HCT116 (cell line): ENCODE measurements around the gene RPTOR. TPM values are rescaled to one million over a fixed set of nuclear protein-coding genes. Genes with fewer than 3 reads are reported as not detected.

Experiments used
- ATAC-seq: fragments of 200-7000 bp; cut with Tn5 transposase; 2 replicates; pipeline ENCODE4 v1.9.1; 2020; ENCODE audit warnings: mild to moderate bottlenecking, moderate library complexity
- Bru-seq: library from RNA; stranded (reverse); fragments of 400-500 nt; gene quantifications from one replicate; lab custom pipeline; 2021; lab: Mats Ljungman, UMichigan
- BruChase-seq, 2 experiments: library from RNA; stranded (reverse); fragments of 400-500 nt; gene quantifications; one replicate each; lab custom pipeline; 2021; lab: Mats Ljungman, UMichigan
- BruUV-seq: library from RNA; stranded (reverse); fragments of 400-500 nt; replicated peaks from 2 replicates; lab custom pipeline; 2021; lab: Mats Ljungman, UMichigan
- CTCF ChIA-PET: fragments of 300-600 bp; sonication (Branson Sonifier 250); formaldehyde crosslinking; loops from one replicate; lab custom pipeline; 2021; ENCODE audit warnings: antibody characterized with exemption; lab: Charles Lee
- POLR2A ChIA-PET: fragments of 300-600, 350-600 bp; sonication (Branson Sonifier 250); formaldehyde crosslinking; loops from one replicate; lab custom pipeline; 2021; ENCODE audit warnings: antibody characterized with exemption; lab: Charles Lee
- RAD21 ChIA-PET, 2 experiments: fragments of 300-600 bp; sonication (Branson Sonifier 250); formaldehyde crosslinking; loops; one replicate each; lab custom pipeline; 2023; ENCODE audit warnings: low total read pairs in 2 of 2; ENCODE audit not compliant: uncharacterized antibody in 2 of 2, unreplicated experiment in 2 of 2, low non-redundant PET in 1 of 2; lab: Charles Lee
- DNase-seq: peaks from one replicate; pipeline ENCODE4 v3.0.0-alpha.2; 2010; ENCODE audit warnings: low read depth, low spot score
- H2AFZ ChIP-seq: fragments of 200-600 bp; shearing (Covaris generic), sonication (generic); 2 replicates; pipeline ENCODE4 v1.6.1; 2017; ENCODE audit warnings: low read depth, mixed run types, mixed read lengths, antibody characterized with exemption, low read length; ENCODE audit not compliant: poor library complexity, severe bottlenecking
- H3K27ac ChIP-seq: 2 replicates; pipeline ENCODE4 v1.5.1; 2012; ENCODE audit warnings: low read depth, low read length
- H3K27me3 ChIP-seq: fragments of 200-600 bp; sonication (generic); 2 replicates; pipeline ENCODE4 v1.6.1; 2016; ENCODE audit warnings: mixed run types, low read length, mixed read lengths; ENCODE audit not compliant: insufficient read depth
- H3K36me3 ChIP-seq, 2 experiments: fragments of 200-500 bp in 1 of 2; fragments of 200-600 bp in 1 of 2; sonication (Bioruptor generic) in 1 of 2; sonication (generic) in 1 of 2; 2 replicates each; pipeline versions ENCODE4 v1.5.1 to v1.6.1; 2014 to 2016; ENCODE audit warnings: low read length in 2 of 2, inconsistent platforms in 1 of 2, mixed read lengths in 1 of 2, mixed run types in 1 of 2; ENCODE audit not compliant: insufficient read depth in 2 of 2, control insufficient read depth in 1 of 2
- H3K4me1 ChIP-seq, 2 experiments: fragments of 200-600 bp in 1 of 2; sonication (generic) in 1 of 2; 2 replicates each; pipeline versions ENCODE4 v1.5.1 to v1.6.1; 2012 to 2017; ENCODE audit warnings: low read length in 2 of 2, inconsistent platforms in 1 of 2, mild to moderate bottlenecking in 1 of 2, mixed read lengths in 1 of 2, mixed run types in 1 of 2, moderate library complexity in 1 of 2; ENCODE audit not compliant: insufficient read depth in 2 of 2, control insufficient read depth in 1 of 2
- H3K4me2 ChIP-seq: fragments of 200-600 bp; sonication (generic); 2 replicates; pipeline ENCODE4 v1.6.1; 2017; ENCODE audit warnings: mixed run types, low read length, mixed read lengths
- H3K4me3 ChIP-seq, 2 experiments: fragments of 200-600 bp in 1 of 2; sonication (generic) in 1 of 2; replicated peaks in 1 of 2; 2 replicates each; pipeline ENCODE4 v1.5.1; 2011 to 2016; ENCODE audit warnings: low read length in 2 of 2, control low read depth in 1 of 2, low read depth in 1 of 2, mild to moderate bottlenecking in 1 of 2, mixed read lengths in 1 of 2, mixed run types in 1 of 2
- H3K79me2 ChIP-seq: fragments of 200-600 bp; sonication (generic); 2 replicates; pipeline ENCODE4 v1.6.1; 2017; ENCODE audit warnings: mild to moderate bottlenecking, mixed run types, low read length, moderate library complexity, mixed read lengths; ENCODE audit not compliant: insufficient read depth
- H3K9ac ChIP-seq: fragments of 200-600 bp; sonication (generic); 2 replicates; pipeline ENCODE4 v1.6.1; 2016; ENCODE audit warnings: low read length, mixed read lengths
- H3K9me2 ChIP-seq: fragments of 200-600 bp; sonication (generic), shearing (Covaris generic); 2 replicates; pipeline ENCODE4 v1.6.1; 2017; ENCODE audit warnings: mixed run types, mild to moderate bottlenecking, moderate library complexity; ENCODE audit not compliant: insufficient read depth
- H3K9me3 ChIP-seq, 2 experiments: fragments of 200-500 bp in 1 of 2; fragments of 200-600 bp in 1 of 2; sonication (Bioruptor generic) in 1 of 2; sonication (generic) in 1 of 2; 2 replicates each; pipeline ENCODE4 v1.6.1; 2014 to 2017; ENCODE audit warnings: low read length in 2 of 2, mixed read lengths in 2 of 2, inconsistent platforms in 1 of 2, low read depth in 1 of 2, mild to moderate bottlenecking in 1 of 2, mixed run types in 1 of 2, moderate library complexity in 1 of 2; ENCODE audit not compliant: control insufficient read depth in 1 of 2, insufficient read depth in 1 of 2
- H4K20me1 ChIP-seq: fragments of 200-600 bp; sonication (generic), shearing (Covaris generic); 2 replicates; pipeline ENCODE4 v1.6.1; 2017; ENCODE audit warnings: mixed run types, mild to moderate bottlenecking, moderate library complexity; ENCODE audit not compliant: insufficient read depth
- CBX3 ChIP-seq: IDR thresholded peaks from 2 replicates; pipeline ENCODE4 v1.6.1; 2012; ENCODE audit warnings: low read depth
- EGR1 ChIP-seq: IDR thresholded peaks from 2 replicates; pipeline ENCODE4 v1.6.1; 2012; ENCODE audit warnings: low read depth
- FOSL1 ChIP-seq: IDR thresholded peaks from 2 replicates; pipeline ENCODE4 v1.6.1; 2012; ENCODE audit warnings: low read depth
- JUND ChIP-seq: IDR thresholded peaks from 2 replicates; pipeline ENCODE4 v1.6.1; 2012
- POLR2A ChIP-seq: IDR thresholded peaks from 2 replicates; pipeline ENCODE4 v1.7.0; 2011; ENCODE audit warnings: borderline replicate concordance; ENCODE audit not compliant: insufficient read depth, insufficient read length; ENCODE audit errors: extremely low read depth
- POLR2AphosphoS5 ChIP-seq: IDR thresholded peaks from 2 replicates; pipeline ENCODE4 v1.6.1; 2011; ENCODE audit warnings: mild to moderate bottlenecking, low read depth, low read length, moderate library complexity
- SIN3A ChIP-seq: IDR thresholded peaks from 2 replicates; pipeline ENCODE4 v1.6.1; 2012; ENCODE audit warnings: low read depth
- SP1 ChIP-seq: IDR thresholded peaks from 2 replicates; pipeline ENCODE4 v1.6.1; 2012; ENCODE audit warnings: low read depth
- SRF ChIP-seq: IDR thresholded peaks from 2 replicates; pipeline ENCODE4 v1.6.1; 2012; ENCODE audit warnings: low read depth
- TCF7L2 ChIP-seq: IDR thresholded peaks from 2 replicates; pipeline ENCODE4 v1.7.0; 2011; ENCODE audit warnings: borderline replicate concordance, inconsistent platforms; ENCODE audit not compliant: insufficient read depth, insufficient read length; ENCODE audit errors: extremely low read depth
- YY1 ChIP-seq: IDR thresholded peaks from 2 replicates; pipeline ENCODE4 v1.6.1; 2011; ENCODE audit warnings: low read length, low read depth, moderate library complexity, mild to moderate bottlenecking; ENCODE audit not compliant: insufficient replicate concordance; ENCODE audit errors: extremely low read depth
- ZFX ChIP-seq: fragments of 450-650 bp; IDR thresholded peaks from 2 replicates; pipeline ENCODE4 v1.6.1; 2017
- intact Hi-C: fragments of 100-400 bp; cut with micrococcal nuclease; formaldehyde crosslinking; loops from 2 replicates; pipeline ENCODE4 v1.10.0; 2022
- long read RNA-seq: library from polyadenylated mRNA; unstranded; transcript quantifications from one replicate; pipeline ENCODE4 v2.0.0, GENCODE V29; 2021; ENCODE audit not compliant: unreplicated experiment
- polyA plus RNA-seq: library from polyadenylated mRNA; unstranded; fragments of >200 nt; gene quantifications from 2 replicates; pipeline ENCODE4 v1.2.1, GENCODE V29; 2012; ENCODE audit warnings: missing spikeins
- total RNA-seq: library from RNA; stranded (reverse); gene quantifications from one replicate; pipeline ENCODE4 v1.2.1, GENCODE V29; 2021; ENCODE audit not compliant: unreplicated experiment
- TF ChIP-seq, protein P1 (sequence below): IDR thresholded peaks from 2 replicates; pipeline ENCODE4 v1.6.1; 2012
- TF ChIP-seq, protein P2 (sequence below): IDR thresholded peaks from 2 replicates; pipeline ENCODE4 v1.6.1; 2012
- TF ChIP-seq, protein P3 (sequence below): IDR thresholded peaks from 2 replicates; pipeline ENCODE4 v1.6.1; 2011; ENCODE audit warnings: mild to moderate bottlenecking, low read length, moderate library complexity; ENCODE audit not compliant: insufficient replicate concordance; ENCODE audit errors: extremely low read depth

The RPTOR gene, protein sequence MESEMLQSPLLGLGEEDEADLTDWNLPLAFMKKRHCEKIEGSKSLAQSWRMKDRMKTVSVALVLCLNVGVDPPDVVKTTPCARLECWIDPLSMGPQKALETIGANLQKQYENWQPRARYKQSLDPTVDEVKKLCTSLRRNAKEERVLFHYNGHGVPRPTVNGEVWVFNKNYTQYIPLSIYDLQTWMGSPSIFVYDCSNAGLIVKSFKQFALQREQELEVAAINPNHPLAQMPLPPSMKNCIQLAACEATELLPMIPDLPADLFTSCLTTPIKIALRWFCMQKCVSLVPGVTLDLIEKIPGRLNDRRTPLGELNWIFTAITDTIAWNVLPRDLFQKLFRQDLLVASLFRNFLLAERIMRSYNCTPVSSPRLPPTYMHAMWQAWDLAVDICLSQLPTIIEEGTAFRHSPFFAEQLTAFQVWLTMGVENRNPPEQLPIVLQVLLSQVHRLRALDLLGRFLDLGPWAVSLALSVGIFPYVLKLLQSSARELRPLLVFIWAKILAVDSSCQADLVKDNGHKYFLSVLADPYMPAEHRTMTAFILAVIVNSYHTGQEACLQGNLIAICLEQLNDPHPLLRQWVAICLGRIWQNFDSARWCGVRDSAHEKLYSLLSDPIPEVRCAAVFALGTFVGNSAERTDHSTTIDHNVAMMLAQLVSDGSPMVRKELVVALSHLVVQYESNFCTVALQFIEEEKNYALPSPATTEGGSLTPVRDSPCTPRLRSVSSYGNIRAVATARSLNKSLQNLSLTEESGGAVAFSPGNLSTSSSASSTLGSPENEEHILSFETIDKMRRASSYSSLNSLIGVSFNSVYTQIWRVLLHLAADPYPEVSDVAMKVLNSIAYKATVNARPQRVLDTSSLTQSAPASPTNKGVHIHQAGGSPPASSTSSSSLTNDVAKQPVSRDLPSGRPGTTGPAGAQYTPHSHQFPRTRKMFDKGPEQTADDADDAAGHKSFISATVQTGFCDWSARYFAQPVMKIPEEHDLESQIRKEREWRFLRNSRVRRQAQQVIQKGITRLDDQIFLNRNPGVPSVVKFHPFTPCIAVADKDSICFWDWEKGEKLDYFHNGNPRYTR (N-terminal part only)
- total RNA-seq (69.5 TPM), Bru-seq, nascent RNA (percentile 85 among the genes with signal in this experiment), BruChase-seq, experiment 1, labeled RNA remaining after a 6-hour chase (percentile 74 among the genes with signal in this experiment), BruChase-seq, experiment 2, labeled RNA remaining after a 2-hour chase (percentile 72 among the genes with signal in this experiment)
- 30.5 and 37.6 TPM in 2 replicates for polyA plus RNA-seq
- long read RNA-seq, partial matches to known transcripts: 51 of 66 reads
- long read RNA-seq, other reads (novel, unspliced or antisense): 12 of 66 reads

DNA sequence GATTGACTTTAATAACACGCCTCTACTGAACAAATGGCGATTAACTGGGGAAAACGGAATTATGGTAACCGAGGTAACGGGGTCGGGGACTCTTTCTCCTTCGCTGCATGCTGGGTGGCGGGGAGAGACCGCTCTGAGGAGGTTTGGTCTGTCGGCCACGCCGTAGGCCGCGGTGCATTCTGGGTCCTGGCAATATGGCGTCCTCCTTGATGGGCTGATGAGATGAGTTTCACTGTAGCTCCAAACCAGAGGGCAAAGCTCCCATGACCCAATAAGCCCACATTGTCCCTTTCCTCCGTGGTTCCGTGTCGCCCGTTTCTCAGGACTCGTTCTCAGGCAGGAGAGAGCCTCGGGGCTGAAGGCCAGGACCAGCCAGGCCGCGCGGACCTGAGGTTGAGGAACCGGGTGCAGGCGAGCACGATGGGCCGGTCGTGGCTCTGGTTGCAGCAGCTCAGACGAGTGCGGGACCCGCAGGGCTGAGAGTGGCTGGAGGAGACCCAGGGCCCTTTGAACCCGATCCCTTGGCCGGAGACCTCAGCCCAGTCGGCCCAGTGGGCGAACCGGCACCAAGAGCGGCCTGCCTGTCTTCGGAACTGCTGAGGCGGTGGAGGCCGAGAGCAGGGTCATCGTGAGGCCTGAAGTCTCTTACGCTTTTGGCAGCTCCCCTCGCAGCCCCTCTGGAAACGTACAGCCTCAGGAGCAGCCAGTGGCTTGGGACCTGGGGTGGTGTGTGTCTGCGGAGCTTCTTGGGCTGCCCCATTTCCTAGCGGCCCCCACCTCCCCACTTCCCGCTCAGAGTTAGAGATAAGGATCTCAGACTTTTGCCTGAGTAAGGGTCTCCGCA is at the start of gene RPTOR:
TSS of gene RPTOR (plus strand) at position 184 of the 844 bp plus-strand sequence. CDS start 792 bp downstream, outside the sequence.
- Histone ChIP-seq H3K9me2 (no peaks in the 10 kb centered on the region), H3K27me3 (no peaks in the 10 kb centered on the region), H3K27ac (peak within 1 kb of the TSS; percentile 73), H2AFZ (peak within 1 kb of the TSS; percentile 92), H3K4me1 (peaks cover 9 to 29% of the 10 kb centered on the region in 2 experiments), H3K79me2 (peaks cover 53% of the 10 kb centered on the region), H3K36me3 (peaks cover 0 to 4% of the 10 kb centered on the region in 2 experiments; a peak in 1 of 4 replicates), H3K4me3 (peak within 1 kb of the TSS; percentile 81 to 93), H3K4me2 (peak within 1 kb of the TSS; percentile 83), H3K9me3 (no peaks in the 10 kb centered on the region), H4K20me1 (peaks cover 8% of the 10 kb centered on the region; the same call in 1 of the 2 replicates), H3K9ac (peak within 1 kb of the TSS; percentile 90)
- ATAC-seq: peak; percentile 88
- RAD21 ChIA-PET: no interaction called here
- TF ChIP-seq TCF7L2 (peak; percentile 62), FOSL1 (no peak), POLR2A (peak; percentile 88), JUND (no peak), SP1 (peak; percentile 88), SRF (no peak), SIN3A (peak; percentile 91), EGR1 (peak; percentile 20; the same call in 1 of the 2 replicates), POLR2AphosphoS5 (peak; percentile 91), YY1 (peak; percentile 99), ZFX (peak; percentile 100), CBX3 (peak; percentile 88)
- TF ChIP-seq, protein P1, sequence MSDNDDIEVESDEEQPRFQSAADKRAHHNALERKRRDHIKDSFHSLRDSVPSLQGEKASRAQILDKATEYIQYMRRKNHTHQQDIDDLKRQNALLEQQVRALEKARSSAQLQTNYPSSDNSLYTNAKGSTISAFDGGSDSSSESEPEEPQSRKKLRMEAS: peak; percentile 94
- TF ChIP-seq, protein P2, sequence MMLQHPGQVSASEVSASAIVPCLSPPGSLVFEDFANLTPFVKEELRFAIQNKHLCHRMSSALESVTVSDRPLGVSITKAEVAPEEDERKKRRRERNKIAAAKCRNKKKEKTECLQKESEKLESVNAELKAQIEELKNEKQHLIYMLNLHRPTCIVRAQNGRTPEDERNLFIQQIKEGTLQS: no peak
- TF ChIP-seq, protein P3, sequence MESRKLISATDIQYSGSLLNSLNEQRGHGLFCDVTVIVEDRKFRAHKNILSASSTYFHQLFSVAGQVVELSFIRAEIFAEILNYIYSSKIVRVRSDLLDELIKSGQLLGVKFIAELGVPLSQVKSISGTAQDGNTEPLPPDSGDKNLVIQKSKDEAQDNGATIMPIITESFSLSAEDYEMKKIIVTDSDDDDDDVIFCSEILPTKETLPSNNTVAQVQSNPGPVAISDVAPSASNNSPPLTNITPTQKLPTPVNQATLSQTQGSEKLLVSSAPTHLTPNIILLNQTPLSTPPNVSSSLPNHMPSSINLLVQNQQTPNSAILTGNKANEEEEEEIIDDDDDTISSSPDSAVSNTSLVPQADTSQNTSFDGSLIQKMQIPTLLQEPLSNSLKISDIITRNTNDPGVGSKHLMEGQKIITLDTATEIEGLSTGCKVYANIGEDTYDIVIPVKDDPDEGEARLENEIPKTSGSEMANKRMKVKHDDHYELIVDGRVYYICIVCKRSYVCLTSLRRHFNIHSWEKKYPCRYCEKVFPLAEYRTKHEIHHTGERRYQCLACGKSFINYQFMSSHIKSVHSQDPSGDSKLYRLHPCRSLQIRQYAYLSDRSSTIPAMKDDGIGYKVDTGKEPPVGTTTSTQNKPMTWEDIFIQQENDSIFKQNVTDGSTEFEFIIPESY: peak; percentile 89
- BruUV-seq: TSS peak; percentile 69
- CTCF ChIA-PET: no interaction called here
- DNase-seq: peak; percentile 84
- POLR2A ChIA-PET: interaction anchor here (0.6 to 1.4 kb wide), 4 partner anchors 13 to 90 kb away, joined by 3 read pairs; no protein-coding TSS in a partner anchor
- intact Hi-C loops: no loop called here
